Neutrophil (primary cell): ENCODE results near the gene CACNA2D4.

ENCODE experiments used
- H3K27ac ChIP-seq: fragments of 200-600 bp; sonication (generic); 2 replicates; pipeline ENCODE4 v1.5.1; 2016; ENCODE audit warnings: mild to moderate bottlenecking, moderate library complexity
- H3K27me3 ChIP-seq: fragments of 200-600 bp; sonication (generic); 2 replicates; pipeline ENCODE4 v1.6.0; 2016; ENCODE audit warnings: mild to moderate bottlenecking
- H3K36me3 ChIP-seq: fragments of 200-600 bp; sonication (generic); 2 replicates; pipeline ENCODE4 v1.5.1; 2017
- H3K4me1 ChIP-seq, 2 experiments: fragments of 200-600 bp in 1 of 2; sonication (generic) in 1 of 2; 1 replicate in 1 of 2; 2 replicates in 1 of 2; pipeline versions ENCODE4 v1.5.1 to v1.6.1; 2013 to 2016; ENCODE audit warnings: low read depth in 1 of 2, low read length in 1 of 2, mild to moderate bottlenecking in 1 of 2, moderate library complexity in 1 of 2; ENCODE audit not compliant: control insufficient read depth in 1 of 2, insufficient read depth in 1 of 2
- H3K4me3 ChIP-seq, 2 experiments: fragments of 200-600 bp in 1 of 2; sonication (generic) in 1 of 2; 1 replicate in 1 of 2; 2 replicates in 1 of 2; pipeline ENCODE4 v1.5.1; 2013 to 2016; ENCODE audit warnings: low read depth in 1 of 2, low read length in 1 of 2, mild to moderate bottlenecking in 1 of 2, moderate library complexity in 1 of 2
- H3K9me3 ChIP-seq: fragments of 200-600 bp; sonication (generic); 2 replicates; pipeline ENCODE4 v1.5.1; 2016
- CTCF ChIP-seq: fragments of 200-600 bp; sonication (generic); IDR thresholded peaks from 2 replicates; pipeline ENCODE4 v1.5.1; 2016; ENCODE audit warnings: antibody characterized with exemption

The CACNA2D4 gene

DNA sequence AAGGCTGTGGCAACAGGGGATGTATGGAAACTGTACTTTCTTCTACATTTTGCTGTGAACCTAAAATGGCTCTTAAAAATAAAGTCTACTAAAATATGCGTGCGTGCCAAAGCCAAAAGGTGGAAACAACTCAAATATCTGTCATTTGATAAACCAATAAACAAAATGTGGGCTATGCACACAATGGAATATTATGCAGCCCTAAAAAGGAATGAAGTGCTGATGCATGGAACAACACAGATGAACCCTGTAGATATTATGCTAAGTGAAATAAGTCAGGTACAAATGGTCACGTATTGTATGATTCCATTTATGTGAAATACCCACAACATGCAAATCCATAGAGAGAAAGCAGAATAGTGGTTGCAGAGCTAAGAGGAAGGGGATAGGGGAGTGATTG is 8.0 kb downstream of the CACNA2D4 start:
- no peak for TF ChIP-seq CTCF
- Histone ChIP-seq H3K27ac (no peak overlapping the region), H3K4me1 (peaks cover 0 to 9% of the 10 kb centered on the region in 2 experiments)

DNA sequence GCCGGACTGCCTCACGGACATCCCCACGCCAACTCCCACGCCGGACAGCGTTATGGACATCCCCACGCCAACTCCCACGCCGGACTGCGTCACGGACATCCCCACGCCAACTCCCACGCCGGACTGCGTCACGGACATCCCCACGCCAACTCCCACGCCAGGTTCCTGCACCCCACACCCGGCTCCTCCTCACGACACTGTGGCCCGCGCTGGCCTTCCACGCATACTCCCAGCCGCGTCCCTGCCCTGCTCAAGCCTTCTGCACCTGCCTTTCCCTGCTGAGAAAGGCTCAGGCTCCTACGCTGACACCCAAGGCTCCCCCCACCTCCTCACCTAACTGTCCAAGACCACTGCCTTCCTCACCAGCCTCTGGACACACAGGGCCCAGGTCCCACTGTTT is 9.7 kb downstream of the CACNA2D4 start:
- H3K27ac ChIP-seq: no peak overlapping the region
- H3K27me3 ChIP-seq: peaks cover 44% of the 10 kb centered on the region
- H3K36me3 ChIP-seq: no peaks in the 10 kb centered on the region
- no peak for TF ChIP-seq CTCF
- H3K9me3 ChIP-seq: peaks cover 2% of the 10 kb centered on the region
- no peak overlapping the region for H3K4me3 ChIP-seq
- peaks cover 0 to 9% of the 10 kb centered on the region in 2 experiments for H3K4me1 ChIP-seq

More for the DNA sequence above, 8.0 kb downstream of the CACNA2D4 start:
- Histone ChIP-seq H3K27me3 (peaks cover 44% of the 10 kb centered on the region), H3K9me3 (no peaks in the 10 kb centered on the region), H3K4me3 (no peak overlapping the region), H3K36me3 (no peaks in the 10 kb centered on the region)

DNA sequence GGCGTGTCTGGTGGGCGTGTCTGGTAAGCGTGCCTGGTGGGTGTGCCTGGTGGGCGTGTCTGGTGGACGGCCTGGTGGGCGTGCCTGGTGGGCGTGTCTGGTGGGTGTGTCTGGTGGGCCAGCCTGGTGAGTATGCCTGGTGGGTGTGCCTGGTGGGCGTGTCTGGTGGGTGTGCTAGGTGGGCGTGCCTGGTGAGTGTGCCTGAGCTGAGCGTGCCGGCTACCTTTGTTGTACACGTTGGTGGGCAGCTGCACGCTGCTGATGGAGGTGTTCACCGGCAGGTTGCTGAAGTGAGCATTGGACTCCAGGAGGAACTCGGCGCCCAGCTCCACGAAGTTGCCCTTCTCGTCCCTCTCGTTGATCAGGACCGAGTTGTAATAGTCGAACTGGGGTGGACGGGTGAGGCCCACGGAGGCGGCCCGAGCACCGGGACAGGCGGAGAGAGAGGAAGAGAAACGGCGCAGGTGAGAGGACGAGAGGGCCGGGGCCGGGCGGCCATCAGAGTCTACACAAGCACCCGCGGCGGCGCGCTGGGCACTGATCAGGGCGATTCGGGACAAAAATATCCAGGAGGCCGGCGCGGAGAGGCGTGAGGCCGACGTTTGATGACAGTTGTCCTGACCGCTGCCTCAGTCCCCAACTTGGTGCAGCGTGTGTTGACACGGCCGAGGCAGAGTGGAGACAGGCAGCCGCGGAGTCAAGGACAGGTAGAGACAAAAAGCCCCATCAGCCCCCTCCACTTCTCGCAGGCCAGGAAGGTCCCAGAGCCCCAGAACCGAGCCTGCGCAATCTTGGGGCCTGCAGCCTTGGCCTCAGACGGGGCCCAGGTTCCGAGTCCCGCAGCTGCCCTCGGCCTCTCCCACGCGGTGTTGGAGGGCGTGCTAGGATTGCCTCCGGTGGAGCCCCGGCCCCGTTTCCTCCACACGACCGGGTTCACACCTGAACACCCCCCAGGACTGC is 10.5 kb downstream of the CACNA2D4 start:
- no peak overlapping the region for H3K27ac ChIP-seq
- H3K4me1 ChIP-seq: peaks cover 0 to 9% of the 10 kb centered on the region in 2 experiments
- no peaks in the 10 kb centered on the region for H3K36me3 ChIP-seq
- peaks cover 44% of the 10 kb centered on the region for H3K27me3 ChIP-seq
- peak overlapping the region; percentile 6 to 17 for H3K4me3 ChIP-seq
- no peak for TF ChIP-seq CTCF
- H3K9me3 ChIP-seq: peaks cover 4% of the 10 kb centered on the region

DNA sequence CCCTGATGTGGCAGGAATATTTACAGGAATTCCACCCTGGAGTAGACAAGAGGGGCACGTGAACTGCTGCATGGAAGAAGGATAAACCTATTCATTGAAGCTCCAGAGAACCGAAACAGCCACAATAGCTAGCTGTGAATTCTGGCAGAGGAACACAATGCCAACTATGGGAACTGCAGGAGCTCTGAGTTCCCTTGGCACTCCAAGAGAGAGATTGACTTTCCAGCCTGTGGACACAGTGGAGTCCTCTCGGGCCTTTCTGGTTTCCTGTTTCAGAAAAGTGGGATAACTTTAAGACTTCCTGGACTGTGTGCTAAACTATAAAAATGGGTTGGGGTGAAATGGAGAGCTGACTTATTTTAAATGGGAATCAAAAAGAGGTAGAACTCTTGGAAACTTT is 11.9 kb downstream of the CACNA2D4 start:
- Histone ChIP-seq H3K4me3 (no peak overlapping the region), H3K27ac (no peak overlapping the region), H3K36me3 (no peaks in the 10 kb centered on the region), H3K27me3 (peaks cover 44% of the 10 kb centered on the region), H3K4me1 (peaks cover 0 to 9% of the 10 kb centered on the region in 2 experiments), H3K9me3 (peaks cover 4% of the 10 kb centered on the region)
- TF ChIP-seq CTCF: no peak

GRCh38 chr12:1904875-1905274 is 13.6 kb downstream of the CACNA2D4 start:
- Histone ChIP-seq H3K9me3 (peaks cover 4% of the 10 kb centered on the region), H3K4me1 (peaks cover 0 to 9% of the 10 kb centered on the region in 2 experiments), H3K27ac (no peak overlapping the region), H3K36me3 (no peaks in the 10 kb centered on the region), H3K4me3 (no peak overlapping the region), H3K27me3 (peaks cover 38% of the 10 kb centered on the region)
- no peak for TF ChIP-seq CTCF
